ENCODE measurements around the gene HUS1B. TPM values are rescaled to one million over a fixed set of nuclear protein-coding genes. Genes with fewer than 3 reads are reported as not detected.

The HUS1B gene
- total and polyA plus RNA-seq, 9 of the 15 experiments (the other 6 are each of a cell fraction or from before 2014, with no cell fraction given): 0.16 to 1.4 (median 0.38) TPM; not detected in 1

- BruUV-seq (replicated peaks): no TSS peak
- Histone ChIP-seq H3K4me1 (replicated peaks in 1 of 2; ENCODE audit: control insufficient read depth in 2 of 2, insufficient read depth in 2 of 2, low read length in 2 of 2) (peaks cover 4 to 21% of the 10 kb centered on the region in 2 experiments; a peak in 4 of 5 replicates), H3K4me3 (no peak overlapping the region), H3K9me3 (replicated peaks; ENCODE audit: control insufficient read depth, insufficient read depth, low read depth, low read length) (no peaks in the 10 kb centered on the region; the same call in 1 of the 2 replicates), H4K20me1 (replicated peaks; ENCODE audit: control insufficient read depth, insufficient read depth, low read length) (0 out of 2 replicates have a peak, but pooled peaks cover 5% of the 10 kb centered on the region), H3K36me3 (ENCODE audit: control insufficient read depth, insufficient read depth, low read length) (no peaks in the 10 kb centered on the region; the same call in 1 of the 3 replicates), H3K27ac (ENCODE audit: extremely low read depth, low read depth, low read length) (no peak overlapping the region), H3K9me1 (ENCODE audit: control insufficient read depth, insufficient read depth, low read length) (no peaks in the 10 kb centered on the region), H3K4me2 (ENCODE audit: insufficient read depth, low read length) (no peak overlapping the region), H3K27me3 (ENCODE audit: control insufficient read depth in 2 of 2, insufficient read depth in 2 of 2, low read length in 2 of 2) (no peaks in the 10 kb centered on the region), H3K9ac (ENCODE audit: insufficient read depth in 1 of 2, low read depth in 2 of 2, low read length in 2 of 2) (no peak overlapping the region), H3K79me2 (ENCODE audit: control insufficient read depth, insufficient read depth, low read length) (peaks cover 57% of the 10 kb centered on the region; the same call in 2 of the 3 replicates), H2AFZ (ENCODE audit: low read depth, low read length) (no peak overlapping the region)
- CTCF ChIA-PET (ENCODE audit: low intra/inter-chr PET ratio): no interaction called here
- no peak for FAIRE-seq
- TF ChIP-seq RB1 (IDR thresholded peaks at IDR 0.05; ENCODE audit: low read depth) (no peak), SIX5 (IDR thresholded peaks at IDR 0.05; ENCODE audit: borderline replicate concordance in 1 of 2, insufficient read depth in 1 of 2, low read depth in 1 of 2, low read length in 2 of 2) (no peak), CEBPG (CRISPR knock-in tag; IDR thresholded peaks at IDR 0.05) (no peak), CEBPG (tag; conservative IDR thresholded peaks at IDR 0.05 in 1 of 2, IDR thresholded peaks at IDR 0.05 in 1 of 2) (no peak), HNRNPK (IDR thresholded peaks at IDR 0.05; ENCODE audit: low read depth, low read length, poor library complexity, severe bottlenecking) (no peak)
- 42% methylated on average over 2 of the region's 2 CpGs for WGBS (ENCODE audit: insufficient coverage, low coverage, missing lambda C conversion rate)
- ATAC-seq: no peak
- POLR2A ChIA-PET: interaction anchor here (0.8 to 1.7 kb wide), 3 partner anchors 20 to 24 kb away, joined by 3 to 9 read pairs (median 3); no protein-coding TSS in a partner anchor
- DNase-seq (ENCODE audit: extremely low read depth in 1 of 4, low spot score in 3 of 4): no peak
- in situ Hi-C loops (cut with MboI) (no loop called here), intact Hi-C loops (cut with micrococcal nuclease) (no loop called here)
These were observed 23.4 kb upstream of the HUS1B start for GRCh38 chr6:680251-680650.

- peaks cover 4 to 13% of the 10 kb centered on the region in 2 experiments; a peak in 4 of 5 replicates for H3K4me1 ChIP-seq (replicated peaks in 1 of 2; ENCODE audit: control insufficient read depth in 2 of 2, insufficient read depth in 2 of 2, low read length in 2 of 2)
- H3K4me2 ChIP-seq (ENCODE audit: insufficient read depth, low read length): no peak overlapping the region
- H3K27ac ChIP-seq (ENCODE audit: extremely low read depth, low read depth, low read length): no peak overlapping the region
- no peak for ATAC-seq
- 67% methylated on average over 9 of the region's 9 CpGs for WGBS (ENCODE audit: insufficient coverage, low coverage, missing lambda C conversion rate)
- H2AFZ ChIP-seq (ENCODE audit: low read depth, low read length): no peak overlapping the region
- no peak for DNase-seq (ENCODE audit: extremely low read depth in 1 of 4, low spot score in 3 of 4)
- no peaks in the 10 kb centered on the region for H3K27me3 ChIP-seq (ENCODE audit: control insufficient read depth in 2 of 2, insufficient read depth in 2 of 2, low read length in 2 of 2)
- FAIRE-seq: no peak
- POLR2A ChIA-PET: interaction anchor here (1.7 kb wide), 1 partner anchor 19 kb away, joined by 9 read pairs; no protein-coding TSS in a partner anchor
- H3K4me3 ChIP-seq: no peak overlapping the region
- H4K20me1 ChIP-seq (replicated peaks; ENCODE audit: control insufficient read depth, insufficient read depth, low read length): 0 out of 2 replicates have a peak, but pooled peaks cover 5% of the 10 kb centered on the region
- H3K9ac ChIP-seq (ENCODE audit: insufficient read depth in 1 of 2, low read depth in 2 of 2, low read length in 2 of 2): no peak overlapping the region
- in situ Hi-C loops (cut with MboI) (no loop called here), intact Hi-C loops (cut with micrococcal nuclease) (no loop called here)
- peaks cover 51% of the 10 kb centered on the region; the same call in 2 of the 3 replicates for H3K79me2 ChIP-seq (ENCODE audit: control insufficient read depth, insufficient read depth, low read length)
- no TSS peak for BruUV-seq (replicated peaks)
- H3K9me1 ChIP-seq (ENCODE audit: control insufficient read depth, insufficient read depth, low read length): no peaks in the 10 kb centered on the region
- no peaks in the 10 kb centered on the region for H3K36me3 ChIP-seq (ENCODE audit: control insufficient read depth, insufficient read depth, low read length)
- no peaks in the 10 kb centered on the region; the same call in 1 of the 2 replicates for H3K9me3 ChIP-seq (replicated peaks; ENCODE audit: control insufficient read depth, insufficient read depth, low read depth, low read length)
- TF ChIP-seq GABPA (tag; conservative IDR thresholded peaks at IDR 0.05; ENCODE audit: low read depth) (no peak), CEBPB (tag; IDR thresholded peaks at IDR 0.05) (no peak), NUFIP1 (IDR thresholded peaks at IDR 0.05; ENCODE audit: partially characterized antibody) (no peak), ZNF717 (CRISPR knock-in tag; IDR thresholded peaks at IDR 0.05) (no peak), ZNF830 (CRISPR knock-in tag; IDR thresholded peaks at IDR 0.05) (no peak), ATF2 (CRISPR knock-in tag; IDR thresholded peaks at IDR 0.05) (no peak), ZNF76 (CRISPR knock-in tag; IDR thresholded peaks at IDR 0.05; ENCODE audit: borderline replicate concordance) (no peak), PHB (CRISPR knock-in tag; IDR thresholded peaks at IDR 0.05) (no peak)
- CTCF ChIA-PET (ENCODE audit: low intra/inter-chr PET ratio): no interaction called here
These were observed 22.4 kb upstream of the HUS1B start for GRCh38 chr6:679282-679681.
